Activated naive CD8-positive, alpha-beta T cell treated with anti-CD3 and anti-CD28 coated beads, Interleukin-2, amount 10 ng/mL, durations not matched to agents 7 days and 5 days (primary cell): Measurements from ENCODE around the gene FBXL5. TPM values are rescaled to one million over a fixed set of nuclear protein-coding genes. Genes with fewer than 3 reads are reported as not detected.
"Not testable (repeated sequence)": the region's sequence is repeated elsewhere in the genome, so short reads cannot be mapped to it uniquely, and the experiment has no call there.

Experiments
- ATAC-seq: fragments of 150-1000 bp; cut with Tn5 transposase; one replicate; pipeline ENCODE4 v1.10.0; 2021; ENCODE audit warnings: low read depth, moderate library complexity
- POLR2A ChIA-PET: fragments of 350-600 bp; sonication (Branson Sonifier 250); formaldehyde crosslinking; loops from one replicate; lab custom pipeline; 2021; ENCODE audit warnings: antibody characterized with exemption; lab: Charles Lee
- DNase-seq: peaks from one replicate; pipeline ENCODE4 v3.0.0; 2021
- H3K27ac Mint-ChIP-seq: one replicate; pipeline ENCODE4 v1.8.0; 2022; ENCODE audit warnings: mild to moderate bottlenecking, mixed read lengths
- H3K27me3 Mint-ChIP-seq: one replicate; pipeline ENCODE4 v1.8.0; 2022; ENCODE audit warnings: mild to moderate bottlenecking, moderate library complexity, mixed read lengths
- H3K36me3 Mint-ChIP-seq: one replicate; pipeline ENCODE4 v1.8.0; 2021; ENCODE audit warnings: mild to moderate bottlenecking, mixed read lengths
- H3K4me1 Mint-ChIP-seq: one replicate; pipeline ENCODE4 v1.8.0; 2021; ENCODE audit warnings: mixed read lengths
- H3K4me3 Mint-ChIP-seq: one replicate; pipeline ENCODE4 v1.8.0; 2022; ENCODE audit warnings: mild to moderate bottlenecking, moderate library complexity, mixed read lengths
- H3K9me3 Mint-ChIP-seq: one replicate; pipeline ENCODE4 v1.8.0; 2021; ENCODE audit warnings: mixed read lengths
- total RNA-seq, 2 experiments: library from RNA; stranded (reverse); gene quantifications; one replicate each; pipeline ENCODE4 v1.2.3, GENCODE V29; 2021

The FBXL5 gene
- total RNA-seq, 2 experiments from 2014 or later = 48.7 to 53.4 TPM

- ATAC-seq (no peak), DNase-seq (no peak)
- H3K27me3 Mint-ChIP-seq = no peaks in the 10 kb centered on the region
- peaks cover 38% of the 10 kb centered on the region for H3K4me1 Mint-ChIP-seq
- H3K4me3 Mint-ChIP-seq = peak overlapping the region; percentile 99
- H3K36me3 Mint-ChIP-seq = peaks cover 8% of the 10 kb centered on the region
- no peaks in the 10 kb centered on the region for H3K9me3 Mint-ChIP-seq
- H3K27ac Mint-ChIP-seq = peak overlapping the region; percentile 99
- POLR2A ChIA-PET = interaction anchor here (1.0 to 5.0 kb wide), 9 partner anchors 19 to 653 kb away, joined by 3 to 39 read pairs (median 5); partner anchors contain the start of genes BST1, CPEB2, FAM200B and TAPT1
Measured at GRCh38 chr4:15653864-15654592, 1.1 kb downstream of the FBXL5 start.

GRCh38 chr4:15653420-15653819 is 1.7 kb downstream of the FBXL5 start:
- DNase-seq (no peak), ATAC-seq (no peak)
- Mint-ChIP-seq H3K9me3 (no peaks in the 10 kb centered on the region), H3K27ac (peak overlapping the region; percentile 99), H3K27me3 (no peaks in the 10 kb centered on the region), H3K4me3 (peak overlapping the region; percentile 99), H3K36me3 (peaks cover 9% of the 10 kb centered on the region), H3K4me1 (peaks cover 42% of the 10 kb centered on the region)
- POLR2A ChIA-PET = interaction anchor here (1.0 to 5.0 kb wide), 5 partner anchors 22 to 652 kb away, joined by 3 to 39 read pairs (median 3); partner anchors contain the start of genes CPEB2, FAM200B and TAPT1

GRCh38 chr4:15652841-15653240 is 2.3 kb downstream of the FBXL5 start:
- DNase-seq = no peak
- Mint-ChIP-seq H3K4me3 (peak overlapping the region; percentile 99), H3K9me3 (no peaks in the 10 kb centered on the region), H3K27ac (no peak overlapping the region), H3K36me3 (peaks cover 7% of the 10 kb centered on the region), H3K4me1 (peaks cover 43% of the 10 kb centered on the region), H3K27me3 (no peaks in the 10 kb centered on the region)
- no peak for ATAC-seq
- POLR2A ChIA-PET = interaction anchor here (3.8 to 5.0 kb wide), 2 partner anchors 29 to 649 kb away, joined by 13 to 39 read pairs; partner anchors contain the start of genes CPEB2 and FAM200B

- peaks cover 47% of the 10 kb centered on the region for H3K4me1 Mint-ChIP-seq
- H3K27me3 Mint-ChIP-seq = no peaks in the 10 kb centered on the region
- H3K27ac Mint-ChIP-seq = no peak overlapping the region
- DNase-seq (no peak), ATAC-seq (no peak)
- POLR2A ChIA-PET = interaction anchor here (3.8 to 5.0 kb wide), 2 partner anchors 29 to 648 kb away, joined by 13 to 39 read pairs; partner anchors contain the start of genes CPEB2 and FAM200B
- no peaks in the 10 kb centered on the region for H3K9me3 Mint-ChIP-seq
- H3K36me3 Mint-ChIP-seq = peaks cover 3% of the 10 kb centered on the region
- peak overlapping the region; percentile 99 for H3K4me3 Mint-ChIP-seq
Measured at GRCh38 chr4:15652191-15652590, 3.0 kb downstream of the FBXL5 start.

GRCh38 chr4:15651676-15652075 is 3.5 kb downstream of the FBXL5 start:
- no peaks in the 10 kb centered on the region for H3K27me3 Mint-ChIP-seq
- POLR2A ChIA-PET = interaction anchor here (3.8 to 5.0 kb wide), 2 partner anchors 30 to 648 kb away, joined by 13 to 39 read pairs; partner anchors contain the start of genes CPEB2 and FAM200B
- DNase-seq = no peak
- ATAC-seq = no peak
- H3K4me1 Mint-ChIP-seq = peaks cover 47% of the 10 kb centered on the region
- H3K36me3 Mint-ChIP-seq = peaks cover 1% of the 10 kb centered on the region
- H3K27ac Mint-ChIP-seq = peak overlapping the region; percentile 52
- H3K4me3 Mint-ChIP-seq = peak overlapping the region; percentile 46
- no peaks in the 10 kb centered on the region for H3K9me3 Mint-ChIP-seq

- Mint-ChIP-seq H3K36me3 (peaks cover 1% of the 10 kb centered on the region), H3K4me3 (peak overlapping the region; percentile 63), H3K27me3 (no peaks in the 10 kb centered on the region), H3K27ac (peak overlapping the region; percentile 22), H3K4me1 (peaks cover 44% of the 10 kb centered on the region), H3K9me3 (no peaks in the 10 kb centered on the region)
- ATAC-seq (peak; percentile 63), DNase-seq (no peak)
- POLR2A ChIA-PET = no interaction called here
Measured at GRCh38 chr4:15649914-15650545, 5.1 kb downstream of the FBXL5 start.

- no peaks in the 10 kb centered on the region for H3K9me3 Mint-ChIP-seq
- POLR2A ChIA-PET = no interaction called here
- peak overlapping the region; percentile 5 for H3K27ac Mint-ChIP-seq
- ATAC-seq (no peak), DNase-seq (no peak)
- H3K27me3 Mint-ChIP-seq = no peaks in the 10 kb centered on the region
- H3K4me1 Mint-ChIP-seq = peaks cover 43% of the 10 kb centered on the region
- H3K36me3 Mint-ChIP-seq = peaks cover 1% of the 10 kb centered on the region
- no peak overlapping the region for H3K4me3 Mint-ChIP-seq
Measured at GRCh38 chr4:15648600-15648999, 6.6 kb downstream of the FBXL5 start.

- DNase-seq = no peak
- Mint-ChIP-seq H3K27ac (no peak overlapping the region), H3K9me3 (no peaks in the 10 kb centered on the region), H3K4me3 (no peak overlapping the region), H3K36me3 (peaks cover 26% of the 10 kb centered on the region), H3K4me1 (peaks cover 5% of the 10 kb centered on the region), H3K27me3 (no peaks in the 10 kb centered on the region)
- POLR2A ChIA-PET = no interaction called here
- no peak for ATAC-seq
Measured at GRCh38 chr4:15638418-15638817, 16.7 kb downstream of the FBXL5 start.

- DNase-seq = no peak
- H3K27me3 Mint-ChIP-seq = no peaks in the 10 kb centered on the region
- H3K9me3 Mint-ChIP-seq = no peaks in the 10 kb centered on the region
- H3K27ac Mint-ChIP-seq = no peak overlapping the region
- H3K4me1 Mint-ChIP-seq = peaks cover 4% of the 10 kb centered on the region
- H3K36me3 Mint-ChIP-seq = peaks cover 42% of the 10 kb centered on the region
- POLR2A ChIA-PET = no interaction called here
- no peak for ATAC-seq
- H3K4me3 Mint-ChIP-seq = no peak overlapping the region
Measured at GRCh38 chr4:15636818-15637217, 18.3 kb downstream of the FBXL5 start.

GRCh38 chr4:15617407-15617806 is 37.8 kb downstream of the FBXL5 start:
- H3K27me3 Mint-ChIP-seq, POLR2A ChIA-PET, H3K27ac Mint-ChIP-seq, H3K4me1 Mint-ChIP-seq, H3K4me3 Mint-ChIP-seq, DNase-seq, ATAC-seq: not testable (repeated sequence)
- Mint-ChIP-seq H3K36me3 (peaks cover 73% of the 10 kb centered on the region), H3K9me3 (peaks cover 20% of the 10 kb centered on the region)

GRCh38 chr4:15614891-15615290 is 40.3 kb downstream of the FBXL5 start:
- H3K27ac Mint-ChIP-seq, POLR2A ChIA-PET, H3K4me3 Mint-ChIP-seq, ATAC-seq, H3K27me3 Mint-ChIP-seq, H3K4me1 Mint-ChIP-seq, DNase-seq: not testable (repeated sequence)
- H3K9me3 Mint-ChIP-seq = peaks cover 14% of the 10 kb centered on the region
- peaks cover 55% of the 10 kb centered on the region for H3K36me3 Mint-ChIP-seq

- Mint-ChIP-seq H3K27ac (no peak overlapping the region), H3K36me3 (peaks cover 32% of the 10 kb centered on the region), H3K4me1 (peaks cover 5% of the 10 kb centered on the region), H3K27me3 (no peaks in the 10 kb centered on the region), H3K9me3 (peaks cover 6% of the 10 kb centered on the region), H3K4me3 (no peak overlapping the region)
- DNase-seq (no peak), ATAC-seq (no peak)
- POLR2A ChIA-PET = no interaction called here
Measured at GRCh38 chr4:15612136-15612535, 43.0 kb downstream of the FBXL5 start.

- H3K27me3 Mint-ChIP-seq = no peaks in the 10 kb centered on the region
- peaks cover 2% of the 10 kb centered on the region for H3K9me3 Mint-ChIP-seq
- peaks cover 1% of the 10 kb centered on the region for H3K4me1 Mint-ChIP-seq
- DNase-seq = no peak
- H3K36me3 Mint-ChIP-seq = peaks cover 19% of the 10 kb centered on the region
- no peak overlapping the region for H3K4me3 Mint-ChIP-seq
- H3K27ac Mint-ChIP-seq = no peak overlapping the region
- no peak for ATAC-seq
- POLR2A ChIA-PET = no interaction called here
Measured at GRCh38 chr4:15610855-15611254, 44.3 kb downstream of the FBXL5 start.
